GM12875 (cell line): ENCODE measurements around the gene SPIN1.

Experiments used
- H3K4me3 ChIP-seq: one replicate; pipeline ENCODE4 v1.5.1; 2011; ENCODE audit warnings: low read depth, low read length, control low read depth
- CTCF ChIP-seq: IDR thresholded peaks from 2 replicates; pipeline ENCODE4 v1.5.1; 2011; ENCODE audit warnings: low read depth, mild to moderate bottlenecking, control low read depth, inconsistent platforms, low read length, moderate library complexity, borderline replicate concordance; ENCODE audit not compliant: insufficient read depth

Gene SPIN1

GRCh38 chr9:88418715-88419540, 30.7 kb downstream of the SPIN1 start:
- no peak for TF ChIP-seq CTCF
- H3K4me3 ChIP-seq, result no peak overlapping the region

- no peak for TF ChIP-seq CTCF
- H3K4me3 ChIP-seq, result no peak overlapping the region
Observed at GRCh38 chr9:88420227-88420626, 32.0 kb downstream of the SPIN1 start.

GRCh38 chr9:88421348-88421747, 33.1 kb downstream of the SPIN1 start:
- H3K4me3 ChIP-seq, result no peak overlapping the region
- TF ChIP-seq CTCF, result no peak

- H3K4me3 ChIP-seq, result no peak overlapping the region
- TF ChIP-seq CTCF, result no peak
Observed at GRCh38 chr9:88425538-88425950, 37.3 kb downstream of the SPIN1 start.

GRCh38 chr9:88426651-88427050, 38.4 kb downstream of the SPIN1 start:
- TF ChIP-seq CTCF, result no peak
- H3K4me3 ChIP-seq, result no peak overlapping the region

GRCh38 chr9:88429595-88430430, 41.6 kb downstream of the SPIN1 start:
- TF ChIP-seq CTCF, result no peak

GRCh38 chr9:88433583-88434255, 45.5 kb downstream of the SPIN1 start:
- no peak overlapping the region for H3K4me3 ChIP-seq
- no peak for TF ChIP-seq CTCF

More at GRCh38 chr9:88429595-88430430, 41.6 kb downstream of the SPIN1 start:
- no peak overlapping the region for H3K4me3 ChIP-seq
